Mucosa of descending colon (tissue), 3 donors: ENCODE data around the gene MPRIP. TPM values are rescaled to one million over a fixed set of nuclear protein-coding genes. Genes with fewer than 3 reads are reported as not detected.
"Not testable (repeated sequence)": the region's sequence is repeated elsewhere in the genome, so short reads cannot be mapped to it uniquely, and the experiment has no call there.

Experiments
- ATAC-seq: fragments of 200-7000 bp; cut with Tn5 transposase; one replicate; pipeline ENCODE4 v1.9.1; 2020; ENCODE audit warnings: mild to moderate bottlenecking, moderate library complexity
- DNase-seq, 3 donors: peaks; one replicate each; pipeline ENCODE4 v3.0.0-alpha.2; 2020
- H3K36me3 ChIP-seq: fragments of 200-600 bp; one replicate; pipeline ENCODE4 v1.8.0; 2021; ENCODE audit warnings: low read depth, mild to moderate bottlenecking
- H3K4me1 ChIP-seq: fragments of 200-600 bp; one replicate; pipeline ENCODE4 v1.8.0; 2021; ENCODE audit warnings: low read depth, mild to moderate bottlenecking
- H3K4me3 ChIP-seq: fragments of 200-600 bp; one replicate; pipeline ENCODE4 v1.8.0; 2021; ENCODE audit warnings: mild to moderate bottlenecking
- H3K9me3 ChIP-seq: fragments of 200-600 bp; one replicate; pipeline ENCODE4 v1.8.0; 2021; ENCODE audit warnings: mild to moderate bottlenecking
- CTCF ChIP-seq: fragments of 200-600 bp; IDR thresholded peaks from one replicate; pipeline ENCODE4 v1.8.0; 2022; ENCODE audit warnings: antibody characterized with exemption, mild to moderate bottlenecking
- intact Hi-C, 2 donors: fragments of 100-400 bp; cut with DNase I in 1 of 2; cut with micrococcal nuclease in 1 of 2; formaldehyde crosslinking; loops; one replicate each; pipeline versions ENCODE4 v1.11.0 to v1.11.1; 2022; cut with DNase I, micrococcal nuclease
- total RNA-seq, 3 donors: library from RNA; stranded (reverse); fragmentation: NEBNext Ultra II Directional in 2 of 3; extraction: Animal tissue kit (Norgen Biotek cat#: 25700) in 2 of 3; gene quantifications; one replicate each; pipeline versions ENCODE4 v1.2.1 to v1.2.4, GENCODE V29; 2021 to 2023
- donor health status: DM: no; HTN: no; CAD: no; lungs with moderate emphysema.
- donor health status: DM: no; HTN: no; CAD: no.
- donor health status: DM: no; HTN: yes; CAD: no.

MPRIP gene
- total RNA-seq, 3 donors from 2014 or later = 150 to 249 (median 231) TPM

GRCh38 chr17:17134957-17135333, 92.7 kb downstream of the MPRIP start:
- H3K36me3 ChIP-seq = peaks cover 3% of the 10 kb centered on the region
- intact Hi-C loops = no loop called here

DNA sequence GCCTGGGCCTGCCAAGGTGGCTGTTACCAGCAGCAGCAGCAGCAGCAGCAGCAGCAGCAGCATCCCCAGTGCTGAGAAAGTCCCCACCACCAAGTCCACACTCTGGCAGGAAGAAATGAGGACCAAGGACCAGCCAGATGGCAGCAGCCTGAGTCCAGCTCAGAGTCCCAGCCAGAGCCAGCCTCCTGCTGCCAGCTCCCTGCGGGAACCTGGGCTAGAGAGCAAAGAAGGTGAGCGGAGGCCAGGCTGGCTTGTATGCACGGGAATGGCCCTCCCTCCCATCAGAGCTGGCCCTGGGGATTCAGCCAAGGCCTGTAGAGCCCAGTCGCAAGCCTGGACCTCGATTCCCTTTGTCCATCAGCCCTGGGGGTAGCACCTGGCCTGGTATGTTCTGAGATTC, 94.0 kb downstream of the MPRIP start:
- H3K4me3 ChIP-seq, ATAC-seq, H3K4me1 ChIP-seq, H3K9me3 ChIP-seq, intact Hi-C loops, H3K36me3 ChIP-seq: not testable (repeated sequence)
- peak in 1 of 3 donors; percentile 26 for DNase-seq

More at GRCh38 chr17:17134957-17135333, 92.7 kb downstream of the MPRIP start:
- ATAC-seq (no peak), DNase-seq (peak in 1 of 3 donors; percentile 9)
- no peak for TF ChIP-seq CTCF
- H3K4me1 ChIP-seq = no peaks in the 10 kb centered on the region
- H3K4me3 ChIP-seq = no peak overlapping the region
- H3K9me3 ChIP-seq = no peaks in the 10 kb centered on the region

DNA sequence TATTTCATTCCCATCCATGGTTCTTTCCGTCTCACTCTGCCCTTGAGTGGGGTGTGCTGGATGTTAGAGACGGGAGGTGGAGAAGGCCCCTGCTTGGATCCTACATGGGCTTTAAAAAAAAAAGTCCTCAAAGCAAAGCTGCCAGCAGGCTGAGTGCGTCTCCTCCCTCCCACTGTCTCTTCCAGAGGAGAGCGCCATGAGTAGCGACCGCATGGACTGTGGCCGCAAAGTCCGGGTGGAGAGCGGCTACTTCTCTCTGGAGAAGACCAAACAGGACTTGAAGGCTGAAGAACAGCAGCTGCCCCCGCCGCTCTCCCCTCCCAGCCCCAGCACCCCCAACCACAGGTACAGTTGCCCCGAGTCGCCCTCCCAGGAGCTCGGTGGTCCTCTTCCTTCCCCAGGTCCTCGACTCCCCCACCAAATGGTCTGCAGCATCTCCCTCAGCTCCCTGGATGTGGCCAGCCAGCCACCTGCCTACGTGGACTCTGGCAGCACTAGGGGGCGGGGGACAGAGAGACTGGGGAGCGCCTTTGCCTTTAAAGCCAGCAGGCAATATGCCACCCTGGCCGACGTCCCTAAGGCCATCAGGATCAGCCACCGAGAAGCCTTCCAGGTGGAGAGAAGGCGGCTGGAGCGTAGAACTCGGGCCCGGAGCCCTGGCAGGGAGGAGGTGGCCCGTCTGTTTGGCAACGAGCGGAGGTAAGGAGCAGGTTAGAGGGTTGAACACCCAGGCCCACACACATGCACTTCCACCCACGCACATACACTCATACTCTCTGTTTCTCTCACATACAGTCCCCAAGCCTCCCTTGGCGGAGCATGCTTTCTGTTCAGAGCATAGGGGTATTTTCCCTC, 95.7 kb downstream of the MPRIP start:
- ATAC-seq (no peak), DNase-seq (peak in 1 of 3 donors; percentile 37)
- Histone ChIP-seq H3K4me1 (no peaks in the 10 kb centered on the region), H3K36me3 (peaks cover 3% of the 10 kb centered on the region), H3K4me3 (no peak overlapping the region), H3K9me3 (no peaks in the 10 kb centered on the region)
- TF ChIP-seq CTCF = no peak
- intact Hi-C loops = no loop called here

DNA sequence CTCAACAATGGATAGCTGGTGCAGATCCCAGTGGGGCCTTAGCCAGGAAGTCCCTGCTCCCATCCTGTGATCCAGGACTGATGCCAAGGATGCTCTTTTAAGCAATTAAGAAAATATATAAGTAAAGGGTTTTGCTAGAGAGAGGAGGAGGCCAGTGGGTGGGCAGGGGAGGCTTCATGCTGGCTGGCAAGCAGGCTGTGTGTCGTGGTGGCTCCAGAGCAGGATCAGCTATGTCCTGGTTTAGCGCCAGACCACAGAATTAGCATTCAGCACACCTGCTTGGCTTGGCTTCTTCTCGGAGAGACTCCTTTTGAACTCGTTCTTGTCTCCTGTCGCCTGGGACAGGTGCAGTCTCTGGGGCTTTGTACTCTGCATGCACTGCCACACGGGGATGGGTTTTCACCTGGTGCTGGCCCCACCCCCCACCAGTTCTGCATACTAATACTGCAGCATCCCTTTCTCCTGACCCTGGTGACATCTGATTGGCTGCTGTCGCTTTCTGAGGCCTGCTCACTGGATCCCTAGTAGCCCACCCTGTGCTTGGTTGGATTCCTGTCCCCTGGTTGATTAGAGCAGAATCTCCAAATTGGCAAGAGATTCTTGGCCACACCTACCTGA, 97.8 kb downstream of the MPRIP start:
- ATAC-seq = no peak
- TF ChIP-seq CTCF = no peak
- no peak for DNase-seq
- Histone ChIP-seq H3K36me3 (peaks cover 7% of the 10 kb centered on the region), H3K4me3 (no peak overlapping the region), H3K9me3 (no peaks in the 10 kb centered on the region), H3K4me1 (no peaks in the 10 kb centered on the region)
- intact Hi-C loops = loop anchor here in 1 of 2 donors (10.0 kb wide), 1 partner anchor 135 kb away; no protein-coding TSS in a partner anchor

- intact Hi-C loops = loop anchor here in 1 of 2 donors (10.0 kb wide), 1 partner anchor 136 kb away; no protein-coding TSS in a partner anchor
- no peak for TF ChIP-seq CTCF
- ATAC-seq (no peak), DNase-seq (no peak)
- no peaks in the 10 kb centered on the region for H3K4me1 ChIP-seq
- no peaks in the 10 kb centered on the region for H3K9me3 ChIP-seq
- peaks cover 7% of the 10 kb centered on the region for H3K36me3 ChIP-seq
- H3K4me3 ChIP-seq = no peak overlapping the region
Observed at GRCh38 chr17:17140590-17140980, 98.3 kb downstream of the MPRIP start.

DNA sequence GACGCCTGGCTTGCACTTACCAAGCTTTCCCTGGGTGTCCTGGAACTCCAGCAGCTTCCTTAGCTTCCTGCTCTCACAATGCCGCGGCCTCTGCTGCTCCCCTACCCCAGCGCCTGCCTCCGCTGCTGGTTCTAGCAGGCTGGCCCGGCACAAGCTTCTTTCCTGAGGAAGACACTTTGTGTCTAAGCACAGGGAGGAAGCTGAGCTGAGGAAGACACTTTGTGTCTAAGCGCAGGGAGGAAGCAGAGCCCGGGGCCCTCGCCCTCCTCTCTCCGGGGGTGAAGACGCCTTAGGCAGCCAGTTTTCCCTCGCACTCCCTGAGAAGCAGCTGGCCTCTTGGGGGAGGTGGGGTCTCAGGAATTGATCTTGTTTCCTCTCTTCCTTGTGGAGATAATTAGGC, 99.0 kb downstream of the MPRIP start:
- no peaks in the 10 kb centered on the region for H3K4me1 ChIP-seq
- no peaks in the 10 kb centered on the region for H3K9me3 ChIP-seq
- DNase-seq = no peak
- ATAC-seq = no peak
- intact Hi-C loops = loop anchor here in 1 of 2 donors (10.0 kb wide), 1 partner anchor 136 kb away; no protein-coding TSS in a partner anchor
- no peak overlapping the region for H3K4me3 ChIP-seq
- TF ChIP-seq CTCF = no peak
- peaks cover 7% of the 10 kb centered on the region for H3K36me3 ChIP-seq
